Spleen (tissue), 11 donors: ENCODE results near the gene SUSD2. TPM values are rescaled to one million over a fixed set of nuclear protein-coding genes. Genes with fewer than 3 reads are reported as not detected.

Source experiments
- DNase-seq: peaks from one replicate; pipeline ENCODE4 v3.0.0-alpha.2; 2020
- H3K27ac ChIP-seq, 8 donors: fragments of 200-600 bp; sonication (generic) in 7 of 8; 1 replicate in 4 of 8; 2 replicates in 4 of 8; pipeline versions ENCODE4 v1.5.0 to v1.8.0; 2016 to 2021; ENCODE audit warnings: inconsistent platforms in 4 of 8, mild to moderate bottlenecking in 4 of 8, moderate library complexity in 1 of 8
- H3K27me3 ChIP-seq, 7 donors: fragments of 200-600 bp; sonication (generic) in 6 of 7; replicated peaks in 1 of 7; 1 replicate in 4 of 7; 2 replicates in 3 of 7; pipeline versions ENCODE4 v1.5.0 to v1.8.0; 2016 to 2021; ENCODE audit warnings: inconsistent platforms in 3 of 7, mild to moderate bottlenecking in 1 of 7
- H3K36me3 ChIP-seq, 6 donors: fragments of 200-600 bp; sonication (generic) in 5 of 6; 1 replicate in 4 of 6; 2 replicates in 2 of 6; pipeline versions ENCODE4 v1.5.0 to v1.8.0; 2016 to 2021; ENCODE audit warnings: inconsistent platforms in 2 of 6
- H3K4me1 ChIP-seq, 6 donors: fragments of 200-600 bp; sonication (generic) in 5 of 6; 1 replicate in 3 of 6; 2 replicates in 3 of 6; pipeline versions ENCODE4 v1.5.0 to v1.8.0; 2016 to 2021; ENCODE audit warnings: inconsistent platforms in 3 of 6
- H3K4me3 ChIP-seq, 8 donors: fragments of 200-600 bp; sonication (generic) in 7 of 8; 1 replicate in 4 of 8; 2 replicates in 4 of 8; pipeline versions ENCODE4 v1.5.0 to v1.8.0; 2016 to 2021; ENCODE audit warnings: inconsistent platforms in 4 of 8, mild to moderate bottlenecking in 4 of 8, moderate library complexity in 2 of 8
- H3K9me3 ChIP-seq, 8 donors: fragments of 200-600 bp; sonication (generic) in 7 of 8; 1 replicate in 4 of 8; 2 replicates in 4 of 8; pipeline versions ENCODE4 v1.5.0 to v1.8.0; 2016 to 2021; ENCODE audit warnings: inconsistent platforms in 4 of 8
- POLR2A ChIP-seq, 3 donors: fragments of 450-650 bp; IDR thresholded peaks; one replicate each; pipeline ENCODE4 v1.5.1; 2017; ENCODE audit warnings: antibody characterized with exemption in 3 of 3, mild to moderate bottlenecking in 1 of 3
- POLR2AphosphoS5 ChIP-seq, 3 donors: sonication (generic); formaldehyde crosslinking; IDR thresholded peaks; one replicate each; pipeline ENCODE4 v1.5.1; 2017; ENCODE audit warnings: antibody characterized with exemption in 3 of 3
- WGBS, 5 donors: extraction: QIAGEN DNeasy Blood & Tissue Kit in 3 of 5; methylation state at CpG; one replicate each; pipeline versions ENCODE4 v1.1.5 to v1.1.7; 2013 to 2018; 5-methylcytosine and 5-hydroxymethylcytosine counted together
- intact Hi-C: fragments of 100-400 bp; cut with DNase I; formaldehyde crosslinking; loops from one replicate; pipeline ENCODE4 v1.15.0; 2023; ENCODE audit warnings: low total_unique reads
- polyA plus RNA-seq, 3 donors: library from polyadenylated mRNA; stranded (reverse); fragments of 200-250 nt; gene quantifications; one replicate each; pipeline ENCODE4 v1.2.1, GENCODE V29; 2013
- total RNA-seq, 7 donors: library from RNA; depleted of rRNA in 3 of 7; stranded (reverse); fragments of >200 nt in 3 of 7; fragmentation: NEBNext Ultra II Directional in 4 of 7; extraction: Animal tissue kit (Norgen Biotek cat#: 25700) in 4 of 7; gene quantifications; one replicate each; pipeline versions ENCODE4 v1.1.0 to v1.2.1, GENCODE V29; 2016 to 2021
- TF ChIP-seq, protein P1 (sequence below), 11 experiments: fragments of 200-600 bp in 7 of 11; fragments of 450-650 bp in 4 of 11; sonication (generic) in 4 of 11; IDR thresholded peaks in 8 of 11; conservative IDR thresholded peaks in 3 of 11; 1 replicate in 7 of 11; 2 replicates in 4 of 11; pipeline versions ENCODE4 v1.4.0 to v1.8.0; 2016 to 2021; ENCODE audit warnings: antibody characterized with exemption in 11 of 11, inconsistent platforms in 4 of 11, mild to moderate bottlenecking in 1 of 11
- donor health status: healthy with polysubstance abuse.
- donor health status: DM: no; HTN: no; CAD: no; lungs with moderate emphysema.
- donor health status: DM: no; HTN: no; CAD: no.
- donor health status: Bipolar disorder and iron deficiency.
- donor health status: healthy.
- donor health status: DM: no; HTN: no; CAD: no.
- donor health status: DM: yes; HTN: yes; CAD: no.

Gene SUSD2
- total and polyA plus RNA-seq, 10 donors, result 1.4 to 9.0 (median 3.4) TPM

DNA sequence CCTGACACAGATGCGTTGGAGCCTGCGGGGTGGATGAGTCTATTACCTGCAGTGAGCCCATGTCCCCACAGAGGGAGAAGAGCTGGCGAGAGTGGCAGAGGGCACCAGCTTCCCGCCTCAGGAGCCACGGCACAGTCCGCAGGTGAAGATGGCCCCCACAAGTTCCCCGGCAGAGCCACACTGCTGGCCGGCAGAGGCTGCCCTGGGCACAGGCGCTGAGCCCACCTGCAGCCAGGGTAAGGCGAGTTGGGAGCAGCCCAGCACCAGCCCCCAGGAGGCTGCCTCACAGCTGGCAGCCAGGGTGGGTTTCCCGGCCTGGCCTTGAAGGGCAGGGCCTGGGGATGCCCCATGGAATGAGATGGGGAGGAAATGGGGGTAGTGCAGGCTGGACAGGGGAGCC lies 5.2 kb upstream of the SUSD2 start:
- DNase-seq, result no peak
- Histone ChIP-seq H3K27ac (peak overlapping the region in 2 of 8 donors; percentile 2 to 24), H3K9me3 (no peaks in the 10 kb centered on the region), H3K36me3 (peaks cover 0 to 93% (median 75%) of the 10 kb centered on the region in 6 donors), H3K4me1 (peaks cover 0 to 13% (median 4%) of the 10 kb centered on the region in 6 donors), H3K4me3 (no peak overlapping the region), H3K27me3 (no peaks in the 10 kb centered on the region)
- 90 to 96% (median 92%) methylated on average over 3 to 11 of the region's 11 CpGs for WGBS, 5 donors
- intact Hi-C loops, result no loop called here
- TF ChIP-seq, protein P1, sequence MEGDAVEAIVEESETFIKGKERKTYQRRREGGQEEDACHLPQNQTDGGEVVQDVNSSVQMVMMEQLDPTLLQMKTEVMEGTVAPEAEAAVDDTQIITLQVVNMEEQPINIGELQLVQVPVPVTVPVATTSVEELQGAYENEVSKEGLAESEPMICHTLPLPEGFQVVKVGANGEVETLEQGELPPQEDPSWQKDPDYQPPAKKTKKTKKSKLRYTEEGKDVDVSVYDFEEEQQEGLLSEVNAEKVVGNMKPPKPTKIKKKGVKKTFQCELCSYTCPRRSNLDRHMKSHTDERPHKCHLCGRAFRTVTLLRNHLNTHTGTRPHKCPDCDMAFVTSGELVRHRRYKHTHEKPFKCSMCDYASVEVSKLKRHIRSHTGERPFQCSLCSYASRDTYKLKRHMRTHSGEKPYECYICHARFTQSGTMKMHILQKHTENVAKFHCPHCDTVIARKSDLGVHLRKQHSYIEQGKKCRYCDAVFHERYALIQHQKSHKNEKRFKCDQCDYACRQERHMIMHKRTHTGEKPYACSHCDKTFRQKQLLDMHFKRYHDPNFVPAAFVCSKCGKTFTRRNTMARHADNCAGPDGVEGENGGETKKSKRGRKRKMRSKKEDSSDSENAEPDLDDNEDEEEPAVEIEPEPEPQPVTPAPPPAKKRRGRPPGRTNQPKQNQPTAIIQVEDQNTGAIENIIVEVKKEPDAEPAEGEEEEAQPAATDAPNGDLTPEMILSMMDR (IDR thresholded peaks at IDR 0.05 in 8 of 11, conservative IDR thresholded peaks at IDR 0.05 in 3 of 11), result no peak

DNA sequence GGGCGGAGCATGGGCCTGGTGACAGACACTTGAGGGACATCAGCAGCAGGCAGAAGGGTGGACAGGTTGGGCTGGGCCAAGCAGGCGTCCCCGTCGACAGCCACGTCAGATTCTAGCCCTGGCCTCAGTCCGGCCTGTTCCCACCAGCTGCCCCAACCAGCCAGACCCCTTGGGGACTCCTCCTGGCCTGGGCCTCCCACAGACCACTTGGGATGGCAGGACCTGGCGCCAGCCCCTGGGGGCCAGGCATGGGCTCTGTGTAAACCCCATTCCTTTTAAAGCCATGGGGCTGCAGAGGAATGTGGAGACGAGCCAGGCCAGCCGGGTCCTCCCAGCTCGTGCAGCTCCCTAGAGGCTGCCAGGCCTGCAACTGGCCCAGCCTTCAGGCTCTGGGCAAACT lies 4.7 kb upstream of the SUSD2 start:
- peaks cover 0 to 87% (median 69%) of the 10 kb centered on the region in 6 donors for H3K36me3 ChIP-seq
- intact Hi-C loops, result no loop called here
- TF ChIP-seq, protein P1 (IDR thresholded peaks at IDR 0.05 in 8 of 11, conservative IDR thresholded peaks at IDR 0.05 in 3 of 11), result no peak
- TF ChIP-seq POLR2A (IDR thresholded peaks at IDR 0.05) (no peak), POLR2AphosphoS5 (IDR thresholded peaks at IDR 0.05) (peak in 1 of 3 donors; percentile 19)
- no peaks in the 10 kb centered on the region for H3K27me3 ChIP-seq
- H3K4me1 ChIP-seq, result peaks cover 0 to 18% (median 6%) of the 10 kb centered on the region in 6 donors
- 88 to 97% (median 90%) methylated on average over 8 to 10 of the region's 10 CpGs for WGBS, 5 donors
- DNase-seq, result no peak
- H3K9me3 ChIP-seq, result no peaks in the 10 kb centered on the region
- H3K27ac ChIP-seq, result peak overlapping the region in 3 of 8 donors; percentile 2 to 13 (median 8)
- no peak overlapping the region for H3K4me3 ChIP-seq

DNA sequence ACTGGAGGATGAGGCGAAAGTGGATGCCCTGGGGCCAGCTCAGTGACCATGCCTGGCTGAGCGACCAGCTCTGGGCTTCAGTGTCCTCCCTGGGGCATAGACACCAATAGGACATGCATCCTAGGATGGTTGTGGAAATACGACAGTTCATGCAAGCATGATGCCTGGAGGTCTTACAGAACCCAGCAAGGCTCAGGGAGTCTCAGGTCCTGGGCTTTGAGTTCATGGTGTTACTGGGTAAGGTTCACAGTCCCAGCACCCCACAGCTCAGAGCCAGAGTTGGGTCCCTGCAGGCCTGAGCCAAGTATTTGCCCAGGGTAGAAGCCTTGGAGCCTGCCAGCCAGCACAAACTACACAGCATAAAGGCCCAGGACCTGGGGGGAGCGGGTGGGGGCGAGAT lies 4.2 kb upstream of the SUSD2 start:
- H3K27me3 ChIP-seq, result no peaks in the 10 kb centered on the region
- peaks cover 0 to 21% (median 6%) of the 10 kb centered on the region in 6 donors for H3K4me1 ChIP-seq
- no peaks in the 10 kb centered on the region for H3K9me3 ChIP-seq
- H3K36me3 ChIP-seq, result peaks cover 0 to 83% (median 65%) of the 10 kb centered on the region in 6 donors
- 92 to 100% (median 96%) methylated on average over 3 to 5 of the region's 5 CpGs for WGBS, 5 donors
- intact Hi-C loops, result no loop called here
- no peak overlapping the region for H3K4me3 ChIP-seq
- TF ChIP-seq POLR2A (IDR thresholded peaks at IDR 0.05), result no peak
- TF ChIP-seq, protein P1 (IDR thresholded peaks at IDR 0.05 in 8 of 11, conservative IDR thresholded peaks at IDR 0.05 in 3 of 11), result no peak
- no peak for DNase-seq
- peak overlapping the region in 2 of 8 donors; percentile 8 to 13 for H3K27ac ChIP-seq

DNA sequence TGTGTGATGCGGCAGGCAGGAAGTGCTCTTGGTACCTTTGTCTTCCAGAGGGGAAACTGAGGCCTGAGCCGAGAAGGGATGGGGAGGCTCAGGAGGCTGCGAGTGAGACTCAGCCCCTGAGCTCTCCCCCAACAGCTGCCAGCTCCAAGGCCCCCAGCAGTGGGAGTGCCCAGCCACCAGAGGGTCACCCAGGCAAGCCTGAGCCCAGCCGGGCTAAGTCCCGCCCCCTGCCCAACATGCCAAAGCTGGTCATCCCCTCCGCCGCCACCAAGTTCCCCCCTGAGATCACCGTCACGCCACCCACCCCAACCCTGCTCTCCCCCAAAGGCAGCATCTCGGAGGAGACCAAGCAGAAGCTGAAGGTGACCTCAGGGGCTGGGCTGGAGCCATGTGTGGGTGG lies 3.8 kb upstream of the SUSD2 start:
- WGBS, 5 donors, result 86 to 96% (median 93%) methylated on average over 5 to 10 of the region's 10 CpGs
- Histone ChIP-seq H3K9me3 (no peaks in the 10 kb centered on the region), H3K27me3 (no peaks in the 10 kb centered on the region), H3K36me3 (peaks cover 0 to 79% (median 61%) of the 10 kb centered on the region in 6 donors), H3K4me1 (peaks cover 0 to 22% (median 6%) of the 10 kb centered on the region in 6 donors), H3K27ac (peak overlapping the region in 2 of 8 donors; percentile 8 to 13), H3K4me3 (no peak overlapping the region)
- no peak for DNase-seq
- TF ChIP-seq, protein P1 (IDR thresholded peaks at IDR 0.05 in 8 of 11, conservative IDR thresholded peaks at IDR 0.05 in 3 of 11), result no peak
- intact Hi-C loops, result no loop called here
